Trophoblast cell (in vitro differentiated cells and primary cell): ENCODE data around the gene NME7.

Experiments used
- DNase-seq, 2 donors: peaks; one replicate each; pipeline ENCODE4 v3.0.0-alpha.2; 2016
- H2AFZ ChIP-seq: 2 replicates; pipeline ENCODE4 v1.6.1; 2013; ENCODE audit warnings: low read length, moderate library complexity, mild to moderate bottlenecking; ENCODE audit not compliant: insufficient read depth, poor library complexity
- H2AK5ac ChIP-seq: 2 replicates; pipeline ENCODE4 v1.6.1; 2013; ENCODE audit warnings: mild to moderate bottlenecking, low read length
- H2BK120ac ChIP-seq: 2 replicates; pipeline ENCODE4 v1.6.1; 2013; ENCODE audit warnings: low read length, mild to moderate bottlenecking, moderate library complexity; ENCODE audit not compliant: insufficient read depth, poor library complexity
- H2BK12ac ChIP-seq: 2 replicates; pipeline ENCODE4 v1.6.1; 2013; ENCODE audit warnings: mild to moderate bottlenecking, low read length, moderate library complexity
- H2BK5ac ChIP-seq: 2 replicates; pipeline ENCODE4 v1.6.1; 2013; ENCODE audit warnings: low read length, low read depth, moderate library complexity, mild to moderate bottlenecking; ENCODE audit not compliant: poor library complexity
- H3K14ac ChIP-seq: 2 replicates; pipeline ENCODE4 v1.6.1; 2013; ENCODE audit warnings: mild to moderate bottlenecking, low read length
- H3K18ac ChIP-seq: 2 replicates; pipeline ENCODE4 v1.6.1; 2013; ENCODE audit warnings: mild to moderate bottlenecking, low read length
- H3K23ac ChIP-seq: 2 replicates; pipeline ENCODE4 v1.6.1; 2013; ENCODE audit warnings: low read length
- H3K27ac ChIP-seq: 2 replicates; pipeline ENCODE4 v1.5.1; 2013; ENCODE audit warnings: low read depth, mild to moderate bottlenecking, inconsistent platforms, low read length, moderate library complexity
- H3K27me3 ChIP-seq: 2 replicates; pipeline ENCODE4 v1.6.1; 2013; ENCODE audit warnings: inconsistent platforms, mild to moderate bottlenecking, low read length, moderate library complexity; ENCODE audit not compliant: insufficient read depth
- H3K36me3 ChIP-seq, 2 experiments: 1 replicate in 1 of 2; 2 replicates in 1 of 2; pipeline ENCODE4 v1.6.1; 2013; ENCODE audit warnings: low read length in 2 of 2, mild to moderate bottlenecking in 2 of 2, moderate library complexity in 1 of 2; ENCODE audit not compliant: insufficient read depth in 2 of 2, control insufficient read depth in 1 of 2
- H3K4ac ChIP-seq: 2 replicates; pipeline ENCODE4 v1.6.1; 2013; ENCODE audit warnings: low read depth, mild to moderate bottlenecking, low read length, moderate library complexity
- H3K4me1 ChIP-seq, 2 experiments: 1 replicate in 1 of 2; 2 replicates in 1 of 2; pipeline ENCODE4 v1.6.1; 2013; ENCODE audit warnings: low read length in 2 of 2, mild to moderate bottlenecking in 2 of 2, moderate library complexity in 1 of 2; ENCODE audit not compliant: insufficient read depth in 2 of 2, control insufficient read depth in 1 of 2
- H3K4me2 ChIP-seq: 2 replicates; pipeline ENCODE4 v1.6.1; 2013; ENCODE audit warnings: inconsistent platforms, mild to moderate bottlenecking, low read length, moderate library complexity
- H3K4me3 ChIP-seq: 2 replicates; pipeline ENCODE4 v1.5.1; 2013; ENCODE audit warnings: mild to moderate bottlenecking, low read depth, low read length, inconsistent platforms
- H3K79me1 ChIP-seq: one replicate; pipeline ENCODE4 v1.6.1; 2013; ENCODE audit warnings: low read length
- H3K79me2 ChIP-seq: 2 replicates; pipeline ENCODE4 v1.6.1; 2013; ENCODE audit warnings: low read length, mild to moderate bottlenecking; ENCODE audit not compliant: control insufficient read depth, insufficient read depth, poor library complexity
- H3K9ac ChIP-seq: 2 replicates; pipeline ENCODE4 v1.6.1; 2013; ENCODE audit warnings: mild to moderate bottlenecking, low read length
- H3K9me3 ChIP-seq: 2 replicates; pipeline ENCODE4 v1.6.1; 2013; ENCODE audit warnings: low read depth, mild to moderate bottlenecking, control low read depth, inconsistent platforms, low read length; ENCODE audit not compliant: insufficient read depth
- H4K12ac ChIP-seq: 2 replicates; pipeline ENCODE4 v1.6.1; 2013; ENCODE audit warnings: low read depth, mild to moderate bottlenecking, low read length, moderate library complexity
- H4K8ac ChIP-seq: 2 replicates; pipeline ENCODE4 v1.6.1; 2013; ENCODE audit warnings: low read depth, mild to moderate bottlenecking, low read length, moderate library complexity
- H4K91ac ChIP-seq: one replicate; pipeline ENCODE4 v1.6.1; 2013; ENCODE audit warnings: low read depth, mild to moderate bottlenecking, low read length, moderate library complexity
- WGBS: extraction: QIAGEN DNeasy Blood & Tissue Kit; methylation state at CpG from one replicate; pipeline ENCODE4 v1.1.7; 2013; ENCODE audit warnings: missing lambda C conversion rate; ENCODE audit not compliant: insufficient read length, insufficient coverage; ENCODE audit errors: extremely low coverage; 5-methylcytosine and 5-hydroxymethylcytosine counted together

NME7 gene

GRCh38 chr1:169143984-169144383, 223.6 kb downstream of the NME7 start:
- Histone ChIP-seq H4K12ac (no peak overlapping the region), H4K8ac (no peak overlapping the region), H3K4ac (no peak overlapping the region), H3K14ac (no peak overlapping the region), H3K36me3 (no peaks in the 10 kb centered on the region), H2BK120ac (no peak overlapping the region), H3K27me3 (no peaks in the 10 kb centered on the region), H4K91ac (no peak overlapping the region), H3K79me1 (no peaks in the 10 kb centered on the region), H3K79me2 (no peaks in the 10 kb centered on the region), H2BK12ac (no peak overlapping the region), H2AFZ (no peak overlapping the region), H3K4me3 (no peak overlapping the region), H3K9me3 (no peaks in the 10 kb centered on the region), H2BK5ac (no peak overlapping the region), H3K27ac (no peak overlapping the region), H3K23ac (no peak overlapping the region), H3K9ac (no peak overlapping the region), H2AK5ac (no peak overlapping the region), H3K18ac (no peak overlapping the region), H3K4me2 (no peak overlapping the region), H3K4me1 (peaks cover 0 to 2% of the 10 kb centered on the region in 2 experiments)
- DNase-seq = no peak

GRCh38 chr1:169143346-169143745, 224.3 kb downstream of the NME7 start:
- Histone ChIP-seq H2BK5ac (no peak overlapping the region), H3K9ac (no peak overlapping the region), H3K4me2 (no peak overlapping the region), H3K4me1 (no peaks in the 10 kb centered on the region), H2AK5ac (no peak overlapping the region), H3K18ac (no peak overlapping the region), H4K12ac (no peak overlapping the region), H3K4me3 (no peak overlapping the region), H3K27me3 (no peaks in the 10 kb centered on the region), H2BK12ac (no peak overlapping the region), H3K27ac (no peak overlapping the region), H3K79me2 (no peaks in the 10 kb centered on the region), H4K8ac (no peak overlapping the region), H2AFZ (no peak overlapping the region), H3K14ac (no peak overlapping the region), H4K91ac (no peak overlapping the region), H3K23ac (no peak overlapping the region), H3K4ac (no peak overlapping the region), H2BK120ac (no peak overlapping the region), H3K36me3 (no peaks in the 10 kb centered on the region), H3K79me1 (no peaks in the 10 kb centered on the region), H3K9me3 (no peaks in the 10 kb centered on the region)
- no peak for DNase-seq
- whole genome bisulfite sequencing = no CpG with 5 or more reads among the region's 3 CpGs

GRCh38 chr1:169142129-169142528, 225.5 kb downstream of the NME7 start:
- Histone ChIP-seq H3K14ac (no peak overlapping the region), H4K91ac (no peak overlapping the region), H3K27me3 (no peaks in the 10 kb centered on the region), H3K36me3 (no peaks in the 10 kb centered on the region), H3K79me1 (no peaks in the 10 kb centered on the region), H3K4ac (no peak overlapping the region), H2BK5ac (no peak overlapping the region), H3K27ac (no peak overlapping the region), H3K9ac (no peak overlapping the region), H3K79me2 (no peaks in the 10 kb centered on the region), H2BK12ac (no peak overlapping the region), H4K8ac (no peak overlapping the region), H4K12ac (no peak overlapping the region), H3K23ac (no peak overlapping the region), H2AK5ac (no peak overlapping the region), H3K9me3 (no peaks in the 10 kb centered on the region), H2BK120ac (no peak overlapping the region), H3K4me2 (no peak overlapping the region), H2AFZ (no peak overlapping the region), H3K4me3 (no peak overlapping the region), H3K4me1 (no peaks in the 10 kb centered on the region), H3K18ac (no peak overlapping the region)
- WGBS = no CpG with 5 or more reads among the region's 1 CpG
- DNase-seq = no peak

GRCh38 chr1:169141356-169141755, 226.2 kb downstream of the NME7 start:
- H3K23ac ChIP-seq = no peak overlapping the region
- no peak overlapping the region for H2AK5ac ChIP-seq
- H2BK12ac ChIP-seq = no peak overlapping the region
- H3K9ac ChIP-seq = no peak overlapping the region
- H3K36me3 ChIP-seq = no peaks in the 10 kb centered on the region
- no peak overlapping the region for H3K4me3 ChIP-seq
- H2BK5ac ChIP-seq = no peak overlapping the region
- no peak overlapping the region for H3K14ac ChIP-seq
- no peaks in the 10 kb centered on the region for H3K79me1 ChIP-seq
- no peak overlapping the region for H3K4ac ChIP-seq
- no peak for DNase-seq
- no CpG with 5 or more reads among the region's 3 CpGs for WGBS
- no peak overlapping the region for H4K12ac ChIP-seq
- H4K91ac ChIP-seq = no peak overlapping the region
- H3K4me1 ChIP-seq = no peaks in the 10 kb centered on the region
- no peak overlapping the region for H3K4me2 ChIP-seq
- H4K8ac ChIP-seq = no peak overlapping the region
- no peaks in the 10 kb centered on the region for H3K27me3 ChIP-seq
- no peak overlapping the region for H3K18ac ChIP-seq
- no peak overlapping the region for H2AFZ ChIP-seq
- no peaks in the 10 kb centered on the region for H3K9me3 ChIP-seq
- no peaks in the 10 kb centered on the region for H3K79me2 ChIP-seq
- no peak overlapping the region for H2BK120ac ChIP-seq
- no peak overlapping the region for H3K27ac ChIP-seq
